H9 (cell line): ENCODE results near the gene GRM1. TPM values are rescaled to one million over a fixed set of nuclear protein-coding genes. Genes with fewer than 3 reads are reported as not detected.

ENCODE experiments used
- DNase-seq: peaks from one replicate; pipeline ENCODE4 v3.0.0-alpha.2; 2017
- H2AFZ ChIP-seq: one replicate; pipeline ENCODE4 v1.6.1; 2013; ENCODE audit warnings: mild to moderate bottlenecking, low read length, control low read depth, moderate library complexity
- H2AK5ac ChIP-seq: 2 replicates; pipeline ENCODE4 v1.6.1; 2013; ENCODE audit warnings: low read length, control low read depth, mixed read lengths; ENCODE audit not compliant: insufficient read length
- H2BK120ac ChIP-seq: one replicate; pipeline ENCODE4 v1.6.1; 2013; ENCODE audit warnings: low read depth, mild to moderate bottlenecking, low read length, control low read depth, inconsistent platforms; ENCODE audit not compliant: poor library complexity, severe bottlenecking
- H2BK12ac ChIP-seq: 2 replicates; pipeline ENCODE4 v1.6.1; 2013; ENCODE audit warnings: low read length, control low read depth, mixed read lengths, low read depth; ENCODE audit not compliant: insufficient read length
- H2BK15ac ChIP-seq: 2 replicates; pipeline ENCODE4 v1.6.1; 2013; ENCODE audit warnings: low read depth, low read length, control low read depth
- H2BK20ac ChIP-seq: one replicate; pipeline ENCODE4 v1.6.1; 2013; ENCODE audit warnings: low read depth, mild to moderate bottlenecking, low read length, control low read depth, inconsistent platforms; ENCODE audit not compliant: poor library complexity, severe bottlenecking
- H2BK5ac ChIP-seq: 2 replicates; pipeline ENCODE4 v1.6.1; 2013; ENCODE audit warnings: low read length, control low read depth, mixed read lengths; ENCODE audit not compliant: insufficient read length
- H3K14ac ChIP-seq: 2 replicates; pipeline ENCODE4 v1.6.1; 2013; ENCODE audit warnings: low read length, control low read depth; ENCODE audit not compliant: insufficient read depth
- H3K18ac ChIP-seq: 2 replicates; pipeline ENCODE4 v1.6.1; 2013; ENCODE audit warnings: low read depth, mild to moderate bottlenecking, mixed read lengths, low read length, control low read depth; ENCODE audit not compliant: insufficient read length
- H3K23ac ChIP-seq: 2 replicates; pipeline ENCODE4 v1.6.1; 2013; ENCODE audit warnings: low read length, control low read depth, mixed read lengths, low read depth; ENCODE audit not compliant: insufficient read length
- H3K23me2 ChIP-seq: 2 replicates; pipeline ENCODE4 v1.6.1; 2013; ENCODE audit warnings: low read depth, mild to moderate bottlenecking, mixed read lengths, low read length, control low read depth; ENCODE audit not compliant: insufficient read length, poor library complexity, severe bottlenecking
- H3K27ac ChIP-seq: 2 replicates; pipeline ENCODE4 v1.5.1; 2013; ENCODE audit warnings: low read length, control low read depth, mixed read lengths, low read depth; ENCODE audit not compliant: insufficient read length
- H3K27me3 ChIP-seq: 2 replicates; pipeline ENCODE4 v1.6.1; 2013; ENCODE audit warnings: low read length, control low read depth, inconsistent platforms; ENCODE audit not compliant: insufficient read depth
- H3K4ac ChIP-seq: 2 replicates; pipeline ENCODE4 v1.6.1; 2013; ENCODE audit warnings: low read depth, mild to moderate bottlenecking, control low read depth, inconsistent platforms, low read length, moderate library complexity
- H3K4me1 ChIP-seq: 2 replicates; pipeline ENCODE4 v1.6.1; 2013; ENCODE audit warnings: low read length, control low read depth, inconsistent platforms; ENCODE audit not compliant: insufficient read depth
- H3K4me2 ChIP-seq: 2 replicates; pipeline ENCODE4 v1.6.1; 2013; ENCODE audit warnings: low read length, control low read depth, mixed read lengths; ENCODE audit not compliant: insufficient read length, insufficient read depth
- H3K56ac ChIP-seq: 2 replicates; pipeline ENCODE4 v1.6.1; 2013; ENCODE audit warnings: low read depth, mild to moderate bottlenecking, mixed read lengths, low read length, control low read depth; ENCODE audit not compliant: insufficient read length
- H3K79me1 ChIP-seq: 2 replicates; pipeline ENCODE4 v1.6.1; 2013; ENCODE audit warnings: low read depth, mild to moderate bottlenecking, moderate library complexity, low read length, control low read depth, inconsistent platforms; ENCODE audit not compliant: insufficient read depth, poor library complexity, severe bottlenecking
- H3K79me2 ChIP-seq: 2 replicates; pipeline ENCODE4 v1.6.1; 2013; ENCODE audit warnings: low read length, control low read depth, inconsistent platforms; ENCODE audit not compliant: insufficient read depth
- H3K9ac ChIP-seq: 2 replicates; pipeline ENCODE4 v1.6.1; 2013; ENCODE audit warnings: low read length, control low read depth, mixed read lengths; ENCODE audit not compliant: insufficient read length; ENCODE audit errors: extremely low read depth
- H3K9me3 ChIP-seq: one replicate; pipeline ENCODE4 v1.6.1; 2013; ENCODE audit warnings: low read depth, low read length, inconsistent platforms; ENCODE audit not compliant: control insufficient read depth
- H3T11ph ChIP-seq: one replicate; pipeline ENCODE4 v1.6.1; 2013; ENCODE audit warnings: mild to moderate bottlenecking, low read length, control low read depth, inconsistent platforms
- H4K20me1 ChIP-seq: one replicate; pipeline ENCODE4 v1.6.1; 2013; ENCODE audit not compliant: control insufficient read depth, insufficient read length, insufficient read depth
- H4K5ac ChIP-seq: 2 replicates; pipeline ENCODE4 v1.6.1; 2013; ENCODE audit warnings: low read depth, mild to moderate bottlenecking, mixed read lengths, low read length, control low read depth; ENCODE audit not compliant: insufficient read length
- H4K8ac ChIP-seq: replicated peaks from 2 replicates; pipeline ENCODE4 v1.6.1; 2013; ENCODE audit warnings: low read length, control low read depth, mixed read lengths, low read depth; ENCODE audit not compliant: insufficient read length
- H4K91ac ChIP-seq: 2 replicates; pipeline ENCODE4 v1.6.1; 2013; ENCODE audit warnings: low read depth, mild to moderate bottlenecking, moderate library complexity, mixed read lengths, low read length, control low read depth; ENCODE audit not compliant: insufficient read length
- H3K27ac Mint-ChIP-seq, 3 experiments: 2 replicates in 2 of 3; 3 replicates in 1 of 3; pipeline ENCODE4 v1.8.0; 2020 to 2021; ENCODE audit warnings: mixed read lengths in 3 of 3, mild to moderate bottlenecking in 1 of 3, moderate library complexity in 1 of 3
- H3K27me3 Mint-ChIP-seq: 2 replicates; pipeline ENCODE4 v1.8.0; 2021; ENCODE audit warnings: low read depth, mild to moderate bottlenecking, moderate library complexity, mixed read lengths
- H3K36me3 Mint-ChIP-seq, 3 experiments: 2 replicates in 2 of 3; 3 replicates in 1 of 3; pipeline ENCODE4 v1.8.0; 2020 to 2021; ENCODE audit warnings: low read depth in 3 of 3, mixed read lengths in 3 of 3; ENCODE audit not compliant: insufficient read depth in 1 of 3
- H3K4me1 Mint-ChIP-seq, 2 experiments: 2 replicates each; pipeline ENCODE4 v1.8.0; 2020; ENCODE audit warnings: mixed read lengths in 2 of 2
- H3K4me3 Mint-ChIP-seq, 2 experiments: 2 replicates in 1 of 2; 3 replicates in 1 of 2; pipeline ENCODE4 v1.8.0; 2020 to 2021; ENCODE audit warnings: mild to moderate bottlenecking in 2 of 2, mixed read lengths in 2 of 2, moderate library complexity in 1 of 2
- H3K9me3 Mint-ChIP-seq, 2 experiments: 2 replicates in 1 of 2; 3 replicates in 1 of 2; pipeline ENCODE4 v1.8.0; 2020; ENCODE audit warnings: mild to moderate bottlenecking in 2 of 2, mixed read lengths in 2 of 2, moderate library complexity in 1 of 2
- WGBS: extraction: QIAGEN DNeasy Blood & Tissue Kit; methylation state at CpG from one replicate; pipeline ENCODE4 v1.1.7; 2013; ENCODE audit warnings: missing lambda C conversion rate, low lambda C conversion rate, mixed read lengths; ENCODE audit not compliant: insufficient read length; ENCODE audit errors: extremely low coverage; 5-methylcytosine and 5-hydroxymethylcytosine counted together
- total RNA-seq: library from RNA; stranded (reverse); gene quantifications from 2 replicates; pipeline ENCODE4 v1.2.1, GENCODE V29; 2021
- TF ChIP-seq, protein P1 (sequence below): fragments of 200-600 bp; sonication (generic); conservative IDR thresholded peaks from 3 replicates; pipeline ENCODE4 v1.8.0; 2021; ENCODE audit warnings: antibody characterized with exemption, mild to moderate bottlenecking

The GRM1 gene
- total RNA-seq, 1 experiment from 2014 or later, result 0.39 TPM

GRCh38 chr6:146169872-146170271 is 141.0 kb downstream of the GRM1 start:
- Histone ChIP-seq H2BK5ac (no peak overlapping the region), H3K9ac (no peak overlapping the region), H2AK5ac (no peak overlapping the region), H2AFZ (no peak overlapping the region), H2BK15ac (no peak overlapping the region), H3K79me2 (no peaks in the 10 kb centered on the region), H3K14ac (no peak overlapping the region), H3K56ac (no peak overlapping the region), H2BK120ac (no peak overlapping the region), H3K23ac (no peak overlapping the region), H3K79me1 (no peaks in the 10 kb centered on the region), H2BK20ac (no peak overlapping the region), H4K91ac (no peak overlapping the region), H3K23me2 (no peaks in the 10 kb centered on the region), H3K9me3 (no peaks in the 10 kb centered on the region), H3K4me2 (no peak overlapping the region), H3K18ac (no peak overlapping the region), H2BK12ac (no peak overlapping the region), H3T11ph (no peak overlapping the region), H4K20me1 (no peaks in the 10 kb centered on the region), H3K4me1 (no peaks in the 10 kb centered on the region), H3K4ac (no peak overlapping the region), H3K27ac (no peak overlapping the region), H3K27me3 (no peaks in the 10 kb centered on the region), H4K8ac (no peak overlapping the region), H4K5ac (no peak overlapping the region)
- DNase-seq, result no peak
- Mint-ChIP-seq H3K36me3 (no peaks in the 10 kb centered on the region), H3K9me3 (no peaks in the 10 kb centered on the region), H3K4me1 (no peaks in the 10 kb centered on the region), H3K4me3 (no peak overlapping the region), H3K27ac (no peak overlapping the region), H3K27me3 (no peaks in the 10 kb centered on the region; the same call in 1 of the 2 replicates)
- no CpG with 5 or more reads among the region's 1 CpG for WGBS
- TF ChIP-seq, protein P1, sequence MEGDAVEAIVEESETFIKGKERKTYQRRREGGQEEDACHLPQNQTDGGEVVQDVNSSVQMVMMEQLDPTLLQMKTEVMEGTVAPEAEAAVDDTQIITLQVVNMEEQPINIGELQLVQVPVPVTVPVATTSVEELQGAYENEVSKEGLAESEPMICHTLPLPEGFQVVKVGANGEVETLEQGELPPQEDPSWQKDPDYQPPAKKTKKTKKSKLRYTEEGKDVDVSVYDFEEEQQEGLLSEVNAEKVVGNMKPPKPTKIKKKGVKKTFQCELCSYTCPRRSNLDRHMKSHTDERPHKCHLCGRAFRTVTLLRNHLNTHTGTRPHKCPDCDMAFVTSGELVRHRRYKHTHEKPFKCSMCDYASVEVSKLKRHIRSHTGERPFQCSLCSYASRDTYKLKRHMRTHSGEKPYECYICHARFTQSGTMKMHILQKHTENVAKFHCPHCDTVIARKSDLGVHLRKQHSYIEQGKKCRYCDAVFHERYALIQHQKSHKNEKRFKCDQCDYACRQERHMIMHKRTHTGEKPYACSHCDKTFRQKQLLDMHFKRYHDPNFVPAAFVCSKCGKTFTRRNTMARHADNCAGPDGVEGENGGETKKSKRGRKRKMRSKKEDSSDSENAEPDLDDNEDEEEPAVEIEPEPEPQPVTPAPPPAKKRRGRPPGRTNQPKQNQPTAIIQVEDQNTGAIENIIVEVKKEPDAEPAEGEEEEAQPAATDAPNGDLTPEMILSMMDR, result no peak
